GM21786 (cell line): ENCODE data around the gene SLAMF6.
A peak's percentile ranks its signal among the peaks of the same experiment; 100 is the strongest.

Experiments used
- ATAC-seq: cut with Tn5 transposase; IDR thresholded peaks from one replicate; pipeline ENCODE4 v1.9.1; 2021; ENCODE audit not compliant: unreplicated experiment

SLAMF6 gene

DNA sequence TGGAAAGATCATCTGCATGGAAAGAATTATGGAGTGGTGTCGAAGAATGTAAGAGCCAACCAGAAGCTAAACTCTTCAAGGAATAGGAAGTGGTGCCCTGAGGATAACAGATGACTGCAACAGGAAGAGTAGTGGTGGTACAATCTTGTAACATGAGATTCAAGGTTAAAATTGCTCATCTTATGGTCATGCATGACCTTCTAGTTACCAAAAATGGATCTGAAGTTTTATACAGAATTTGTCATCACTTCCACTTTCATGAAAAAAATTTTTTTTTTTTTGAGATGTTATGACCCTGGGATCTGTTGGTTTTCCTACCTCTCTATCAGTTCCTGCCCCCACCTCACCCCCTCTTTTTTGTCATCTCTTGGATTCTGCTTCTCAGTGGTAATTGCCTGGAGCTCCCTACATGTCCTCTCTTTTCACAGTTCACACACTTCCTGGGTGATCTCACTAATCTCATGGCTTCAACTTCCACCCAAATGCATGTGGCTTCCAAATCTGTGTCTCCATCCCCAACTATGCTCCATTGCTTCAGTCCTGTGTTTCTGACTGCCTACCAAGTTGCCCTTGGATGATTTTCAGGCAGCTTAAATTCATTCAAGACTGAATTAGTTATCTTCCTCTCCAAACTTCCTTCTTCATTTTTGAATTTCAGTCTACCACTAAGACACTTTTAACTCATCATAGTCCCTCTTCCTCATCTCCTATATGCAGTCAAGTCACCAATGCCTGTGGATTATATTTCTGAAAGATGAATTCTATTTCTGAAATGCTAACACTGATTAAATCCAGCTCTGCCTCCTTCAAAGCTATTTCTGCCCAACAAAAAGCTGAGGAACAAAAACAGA is 48.4 kb downstream of the SLAMF6 start:
- peak; percentile 50 for ATAC-seq

DNA sequence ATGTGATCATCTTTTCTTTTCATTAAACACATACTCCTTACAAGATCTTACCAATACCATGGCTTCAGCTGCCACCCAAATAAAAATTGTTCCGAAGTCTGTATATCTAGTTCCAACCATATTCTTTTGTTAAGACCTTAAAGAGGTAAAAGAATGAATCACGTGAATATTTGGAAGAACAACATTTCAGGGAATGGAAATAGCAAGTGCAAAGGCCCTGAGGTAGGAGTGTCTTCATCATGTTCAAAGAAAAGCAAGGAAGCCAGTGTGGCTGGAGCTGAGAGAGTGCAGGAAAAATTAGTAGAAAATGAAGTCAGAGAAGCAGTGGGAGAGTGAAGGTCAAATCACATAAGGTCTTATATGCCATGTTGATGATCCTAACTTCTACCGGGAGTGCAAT is 50.9 kb downstream of the SLAMF6 start:
- no peak for ATAC-seq

DNA sequence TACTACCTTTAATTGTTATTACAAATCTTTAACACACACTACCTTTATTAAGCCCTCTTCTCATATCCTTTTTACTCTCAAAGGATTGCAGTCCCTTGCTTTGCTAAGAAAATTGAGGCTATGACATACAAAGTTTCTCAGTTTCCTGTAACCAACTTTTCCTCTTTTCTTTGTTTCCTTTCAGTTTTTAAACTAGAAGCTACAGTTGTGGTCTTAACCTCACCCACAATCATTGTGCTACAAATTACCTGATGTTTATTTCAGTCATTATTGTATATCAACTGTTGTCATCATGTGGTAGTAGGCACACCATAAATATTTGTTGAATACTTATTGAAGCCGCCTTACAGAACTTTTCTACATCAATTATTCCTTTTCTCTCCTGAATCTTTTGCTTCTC is 51.8 kb downstream of the SLAMF6 start:
- ATAC-seq = no peak

DNA sequence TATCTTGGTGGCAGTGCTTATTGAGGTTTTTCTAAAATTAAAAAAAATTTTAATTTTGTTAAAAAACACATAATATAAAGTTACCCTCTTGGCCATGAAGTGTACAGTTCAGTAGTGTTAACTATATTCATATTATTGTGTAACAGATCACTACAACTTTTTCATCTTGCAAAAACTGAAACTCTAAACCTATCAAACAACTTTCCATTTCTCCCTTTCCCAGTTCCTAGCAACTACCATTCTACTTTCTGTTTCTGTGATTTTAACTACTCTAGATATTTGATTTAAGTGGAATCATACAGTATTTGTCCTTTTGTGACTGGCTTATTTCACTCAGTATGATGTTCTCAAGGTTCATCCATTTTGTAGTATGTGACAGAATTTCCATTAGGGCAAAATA is 55.5 kb downstream of the SLAMF6 start:
- ATAC-seq = no peak

DNA sequence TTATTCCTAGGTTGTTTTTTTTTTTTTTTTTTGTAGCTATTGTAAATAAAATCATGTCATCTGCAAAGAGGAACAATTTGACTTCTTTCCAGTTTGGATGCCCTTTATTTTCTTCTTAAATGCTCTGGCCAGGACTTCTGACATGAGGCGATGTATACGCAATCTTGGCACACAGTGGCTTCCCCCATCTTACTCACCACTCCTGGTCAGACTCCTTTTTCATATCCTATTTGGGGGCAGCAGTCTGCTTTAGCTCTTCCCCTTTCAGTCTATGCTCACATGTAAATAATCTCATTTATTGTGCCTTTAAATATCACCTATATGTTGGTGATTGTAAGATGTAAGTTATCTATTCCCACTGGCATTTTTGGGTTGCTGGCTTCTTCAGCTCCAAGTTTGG is 56.1 kb downstream of the SLAMF6 start:
- ATAC-seq = no peak

DNA sequence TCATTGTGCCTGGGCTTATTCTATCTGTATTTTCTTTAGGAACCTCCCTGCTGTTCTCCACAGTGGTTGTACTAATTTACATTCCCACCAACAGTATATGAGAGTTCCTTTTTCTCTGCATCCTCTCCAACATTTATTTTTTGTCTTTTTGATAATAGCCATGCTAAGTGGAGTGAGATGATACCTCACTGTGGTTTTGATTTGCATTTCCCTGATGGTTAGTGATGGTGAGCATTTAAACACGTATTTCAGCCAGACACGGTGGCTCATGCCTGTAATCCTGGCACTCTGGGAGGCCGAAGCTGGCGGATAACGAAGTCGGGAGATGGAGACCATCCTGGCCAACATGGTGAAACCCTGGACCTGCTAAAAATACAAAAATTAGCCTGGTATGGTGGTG is 57.9 kb downstream of the SLAMF6 start:
- ATAC-seq = no peak

DNA sequence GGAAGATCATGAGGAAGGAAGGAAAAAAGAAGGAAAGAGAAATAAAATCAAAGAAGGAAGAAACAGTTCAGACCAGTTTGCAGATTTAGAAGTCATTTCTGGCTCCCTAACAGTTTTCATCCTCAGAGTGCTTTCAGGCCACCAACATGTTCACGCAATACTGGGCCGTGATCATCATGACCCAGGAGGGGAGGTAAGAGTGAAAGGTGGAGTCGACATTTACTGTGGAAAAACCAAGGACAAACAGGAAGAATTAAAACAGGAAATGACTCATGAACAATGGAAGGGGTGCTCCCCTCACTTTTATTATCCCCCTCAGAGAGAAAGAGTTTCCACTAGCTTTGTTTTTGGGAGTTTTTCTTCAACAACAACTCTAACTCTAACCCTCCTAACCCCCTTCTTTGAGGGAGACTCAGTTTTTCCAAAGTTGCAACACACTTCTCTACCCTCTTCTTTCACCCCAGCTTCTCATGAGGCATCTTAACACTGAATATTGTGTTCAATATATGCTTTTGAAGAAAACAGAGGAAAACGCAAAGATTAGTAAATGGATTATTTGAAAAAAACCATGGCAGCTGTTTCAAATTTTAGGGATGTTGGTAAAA is 62.3 kb downstream of the SLAMF6 start:
- no peak for ATAC-seq

DNA sequence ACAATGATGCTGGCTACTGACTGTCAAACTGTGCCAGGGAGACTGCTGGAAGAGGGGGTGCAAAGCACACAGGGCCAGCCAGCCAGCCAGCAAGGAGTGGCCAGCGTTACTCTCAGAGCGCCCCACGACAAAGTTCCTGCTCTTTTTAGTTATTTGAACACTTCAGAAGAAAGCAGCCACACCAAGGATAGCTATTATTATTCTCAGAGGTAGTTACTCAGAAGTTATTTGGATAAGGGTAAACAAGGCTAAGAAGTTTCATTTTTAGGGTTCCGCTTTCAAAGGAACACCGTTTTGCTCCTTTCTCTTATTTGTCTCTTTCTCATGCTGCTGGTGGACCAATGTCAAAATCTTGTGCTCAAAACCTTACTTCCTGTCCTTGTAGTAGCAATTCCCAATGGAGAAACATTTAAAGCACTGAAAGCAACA is 62.8 kb downstream of the SLAMF6 start:
- ATAC-seq = peak; percentile 55

DNA sequence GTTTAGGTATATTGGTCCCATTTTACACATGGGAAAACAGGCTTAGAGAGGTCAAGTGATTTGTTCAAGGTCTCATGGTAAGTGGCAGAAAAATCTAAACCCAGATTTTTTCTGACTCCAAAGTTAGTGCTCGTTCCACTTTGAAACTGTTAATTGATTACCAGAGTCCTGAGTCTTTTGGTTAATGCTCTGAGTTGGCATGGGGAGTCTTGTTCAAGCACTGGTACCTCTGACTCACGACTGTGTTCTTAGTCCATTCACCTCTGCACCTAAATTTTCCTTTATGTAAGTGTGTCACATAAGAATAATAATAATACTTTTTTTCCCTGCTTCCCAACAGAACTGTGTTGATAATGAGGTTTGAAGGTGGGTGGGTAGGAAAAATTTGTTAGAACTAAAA is 63.4 kb downstream of the SLAMF6 start:
- ATAC-seq = no peak

DNA sequence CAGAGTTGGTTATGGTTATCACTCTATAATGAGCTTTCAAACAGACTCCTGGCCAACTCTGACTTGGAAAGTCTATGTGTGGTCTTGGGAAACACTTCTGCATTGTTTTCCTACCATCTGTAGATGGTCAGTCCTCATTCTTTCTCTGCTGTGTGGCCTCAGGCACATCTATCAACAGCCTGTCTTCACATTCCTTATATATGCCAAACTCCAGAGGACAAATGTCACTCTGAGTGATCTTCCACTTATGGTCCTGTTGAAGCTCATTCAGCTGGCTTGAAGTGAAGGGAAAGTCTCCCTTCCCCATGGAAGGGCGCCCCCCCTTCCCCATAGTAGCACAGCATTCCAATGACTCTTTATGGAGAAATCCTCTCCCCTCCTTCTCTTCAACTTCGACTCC is 64.0 kb downstream of the SLAMF6 start:
- ATAC-seq = no peak

DNA sequence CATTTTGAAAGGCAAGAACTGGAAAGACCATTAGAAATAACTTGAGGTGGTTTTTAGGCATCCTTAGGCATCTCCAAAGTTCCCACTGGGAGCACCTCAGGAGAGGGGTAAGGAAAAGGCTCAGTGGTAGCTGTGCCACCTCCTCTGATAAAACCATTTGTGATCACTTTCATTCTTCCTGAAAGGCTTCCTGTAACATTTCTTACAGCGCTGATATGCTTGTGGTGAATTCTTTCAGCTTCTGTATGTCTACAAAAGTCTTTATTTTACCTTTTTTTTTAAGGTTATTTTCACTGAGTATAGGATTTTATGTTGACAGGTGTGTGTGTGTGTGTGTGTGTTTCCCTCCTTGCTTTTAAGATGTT is 67.9 kb downstream of the SLAMF6 start:
- ATAC-seq = no peak

DNA sequence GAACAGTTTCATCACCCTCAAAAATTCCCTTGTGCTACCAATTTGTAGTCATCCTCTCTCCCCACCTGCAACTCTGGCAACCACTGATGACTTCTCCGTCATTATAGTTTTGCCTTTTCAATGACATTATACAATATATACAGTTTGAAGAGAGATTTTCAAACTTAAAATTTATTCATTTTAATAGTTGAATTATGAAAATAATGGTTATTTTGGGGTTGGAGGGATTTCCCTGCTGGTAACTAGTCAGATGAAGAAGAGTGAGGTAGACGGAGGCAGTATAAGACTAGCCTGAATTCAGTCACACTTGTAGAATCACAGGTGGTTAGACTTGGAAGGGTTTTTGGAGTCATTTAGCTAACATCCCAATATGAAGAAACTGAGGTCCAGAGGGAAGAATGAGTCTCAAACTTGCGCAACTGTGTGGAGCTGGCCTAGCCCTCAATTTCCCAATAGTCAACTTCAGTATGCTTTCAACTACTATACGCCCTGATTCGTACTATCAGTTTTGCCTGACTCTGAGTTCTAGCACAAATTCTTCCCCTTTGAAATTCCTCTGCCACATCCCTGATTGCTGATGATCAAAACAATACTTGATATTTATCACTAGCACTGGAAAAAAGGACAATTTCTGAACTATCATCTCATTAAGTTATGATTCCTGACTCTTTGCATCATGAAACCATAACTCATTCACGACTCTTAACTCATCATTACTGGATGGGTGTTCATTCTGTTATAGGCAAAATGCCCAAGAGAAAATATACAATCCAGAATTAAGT is 68.5 kb downstream of the SLAMF6 start:
- ATAC-seq = no peak

DNA sequence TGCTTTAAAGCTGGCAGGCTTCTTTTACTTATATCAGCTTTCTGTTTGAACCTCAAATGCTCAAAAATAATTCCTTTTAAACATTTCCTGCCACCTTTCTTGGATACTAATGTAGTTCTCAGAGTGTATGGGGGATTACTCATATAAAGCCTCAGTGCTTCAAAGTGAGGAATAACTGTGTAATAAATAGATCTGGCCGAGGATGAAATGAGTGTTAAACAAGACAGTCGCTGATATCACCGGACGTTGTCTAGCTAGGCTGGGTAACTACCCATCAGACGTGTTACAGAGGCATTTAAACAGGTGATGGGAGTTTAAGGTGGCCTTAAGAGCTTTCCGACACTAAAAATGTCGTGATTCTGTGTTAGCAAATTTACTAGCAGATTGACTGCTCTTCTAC is 69.6 kb downstream of the SLAMF6 start:
- ATAC-seq = peak; percentile 43

DNA sequence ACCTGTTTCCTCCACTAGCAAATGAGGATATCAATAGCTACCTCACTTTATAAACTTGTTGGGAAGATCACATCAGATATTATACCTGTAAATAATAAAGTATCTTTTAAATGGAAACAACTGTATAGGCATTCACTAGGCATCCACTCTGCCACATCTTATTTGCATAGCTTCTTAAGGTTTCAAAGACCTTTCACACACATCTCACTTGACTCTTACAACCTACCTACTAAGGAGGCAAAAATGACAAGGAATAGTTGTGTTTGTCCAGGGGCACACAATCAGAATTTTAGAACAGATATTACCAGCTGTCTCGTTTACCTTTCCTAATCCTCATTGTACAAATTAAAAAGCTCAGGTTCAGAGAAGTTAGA is 71.2 kb downstream of the SLAMF6 start:
- peak; percentile 39 for ATAC-seq

DNA sequence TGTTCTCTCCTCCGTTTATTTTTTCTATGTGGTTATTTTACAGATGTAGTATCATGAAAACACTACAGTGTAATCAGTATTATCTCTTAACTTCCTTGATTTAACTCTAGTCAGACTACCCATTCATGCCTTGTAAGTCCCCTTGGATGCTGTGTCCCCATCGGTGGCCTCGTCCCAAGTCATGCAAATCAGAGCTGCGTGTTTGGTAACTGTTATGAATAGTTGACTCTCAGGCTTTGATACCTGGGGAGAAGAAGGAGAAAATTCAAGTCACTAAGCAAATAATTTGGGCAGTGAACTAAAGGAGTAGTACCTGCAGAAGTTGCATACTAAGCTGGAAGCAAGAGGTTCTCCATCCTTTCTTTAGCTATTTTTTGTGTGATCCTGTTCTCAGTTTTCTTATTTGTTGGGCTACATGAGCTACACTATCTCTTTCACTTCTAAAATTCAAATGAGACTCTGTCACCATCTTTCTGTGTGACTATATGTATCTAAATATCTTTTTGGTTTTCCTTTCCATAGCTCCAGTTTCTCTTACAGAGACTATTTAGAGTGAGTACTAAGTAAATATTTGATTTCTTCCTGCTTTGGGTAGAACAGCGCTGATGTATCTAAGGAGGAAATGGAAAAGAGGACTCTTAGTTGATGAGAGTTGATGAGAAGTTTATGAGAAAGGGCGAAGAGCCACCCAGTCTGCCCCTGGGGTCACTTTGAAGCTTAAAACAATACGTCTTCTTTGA is 71.8 kb downstream of the SLAMF6 start:
- peak; percentile 53 for ATAC-seq

DNA sequence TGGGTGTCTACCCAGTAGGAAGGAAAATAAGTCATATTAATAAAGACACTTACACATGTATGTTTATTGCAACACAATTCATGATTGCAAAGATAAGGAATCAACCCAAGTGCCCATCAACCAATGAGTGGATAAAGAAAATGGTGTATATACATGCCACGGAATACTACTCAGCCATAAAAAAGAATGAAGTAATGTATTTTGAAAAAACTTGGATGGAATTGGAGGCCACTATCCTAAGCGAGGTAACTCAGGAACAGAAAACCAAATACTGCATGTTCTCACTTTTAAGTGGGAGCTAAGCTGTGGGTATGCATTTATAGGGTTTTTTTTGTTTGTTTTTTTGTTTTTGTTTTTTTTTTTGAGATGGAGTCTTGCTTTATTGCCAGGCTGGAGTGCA is 73.6 kb downstream of the SLAMF6 start:
- no peak for ATAC-seq

DNA sequence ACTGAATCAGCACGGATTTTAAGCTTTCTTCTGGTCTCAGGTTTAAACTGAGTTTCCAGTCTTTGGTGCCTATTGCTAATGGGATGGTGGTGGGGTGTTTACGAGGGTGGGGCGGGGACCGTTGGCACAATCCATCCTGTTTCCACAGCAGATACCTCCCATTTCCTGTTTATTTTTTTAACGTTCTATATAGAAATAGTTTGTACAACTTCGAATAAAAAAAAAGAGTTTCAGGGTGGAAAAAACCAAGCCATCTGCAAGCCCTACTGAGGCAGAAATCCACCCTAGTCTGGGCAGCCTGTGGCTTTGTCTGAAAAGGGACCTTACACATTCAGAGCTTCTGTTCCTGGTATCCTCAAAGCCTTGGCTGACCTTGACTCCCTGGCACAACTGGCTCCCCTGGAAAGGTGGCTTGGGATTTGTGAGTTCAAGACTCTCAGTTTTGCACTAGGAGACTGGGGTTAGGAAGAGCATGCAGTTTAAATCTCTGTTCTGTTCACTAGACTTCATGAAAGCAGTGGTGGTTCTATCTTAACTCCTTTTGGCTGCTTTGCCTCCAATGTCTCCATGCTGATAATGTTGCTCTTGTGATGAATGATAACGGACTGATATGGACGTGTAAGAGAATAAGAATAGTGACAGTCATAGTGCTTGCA is 76.0 kb downstream of the SLAMF6 start:
- no peak for ATAC-seq

DNA sequence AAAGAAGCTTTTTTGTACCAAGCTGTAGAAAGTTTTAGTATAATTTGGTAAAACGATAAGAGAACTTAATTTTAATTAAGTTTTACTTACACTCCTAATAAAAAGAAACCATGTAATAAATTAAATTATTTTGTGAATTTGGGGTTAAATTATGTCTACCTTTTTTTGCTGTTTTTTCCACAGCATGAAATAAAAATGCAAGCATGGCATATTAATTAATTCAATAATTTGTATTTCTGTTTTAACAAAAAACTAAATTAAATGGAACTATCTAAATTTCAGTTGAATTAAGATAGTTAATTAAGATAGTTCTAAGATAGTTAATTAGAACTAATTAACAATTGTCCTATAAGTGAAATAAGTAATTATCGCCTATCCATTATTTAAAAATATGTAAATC is 83.3 kb downstream of the SLAMF6 start:
- ATAC-seq = no peak

DNA sequence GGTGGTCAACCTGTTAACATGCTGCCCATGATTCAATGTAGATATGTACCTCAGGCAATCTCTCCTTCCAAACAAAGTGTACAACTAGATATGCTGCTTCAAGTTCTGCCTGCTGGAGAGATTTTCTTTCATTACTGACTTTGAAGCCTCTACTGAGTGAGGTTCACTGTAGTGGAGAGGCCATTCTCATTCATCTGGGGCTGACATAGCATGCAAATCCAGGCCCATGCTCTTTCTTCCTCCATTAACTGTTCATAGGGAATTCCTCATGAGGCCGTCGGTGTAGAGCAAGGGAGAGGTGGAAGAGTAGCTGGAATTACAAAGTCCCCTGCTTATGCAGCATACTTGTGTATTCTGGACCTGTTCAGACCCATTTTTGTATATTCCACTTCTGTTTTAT is 84.1 kb downstream of the SLAMF6 start:
- no peak for ATAC-seq

DNA sequence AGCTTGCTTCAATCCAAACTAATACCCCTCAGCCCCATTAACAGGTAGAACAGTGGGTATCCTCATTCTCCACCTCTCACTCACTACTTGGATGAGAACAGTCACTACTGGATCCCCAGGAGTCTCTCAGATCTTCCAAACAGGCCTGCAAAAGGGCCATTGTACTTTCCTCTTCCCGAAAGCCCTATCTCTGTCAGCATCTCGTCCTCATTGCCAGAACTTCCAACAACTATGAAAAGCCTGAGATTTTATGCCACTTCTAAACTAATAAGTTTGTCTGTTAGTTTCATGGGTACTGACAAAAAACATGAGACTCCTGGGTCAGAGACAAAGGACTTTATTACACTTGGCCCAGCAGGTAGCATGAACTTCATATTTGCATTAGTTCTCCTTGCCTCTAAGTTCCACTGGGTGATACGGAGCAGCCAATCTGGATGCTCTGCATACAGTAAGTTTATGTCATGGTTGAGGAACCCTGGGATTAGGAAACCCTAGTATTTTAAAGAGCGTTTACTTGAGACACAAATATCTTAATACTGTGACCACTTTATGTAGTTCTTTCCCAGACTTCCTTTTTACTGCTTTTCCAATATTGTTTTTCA is 84.6 kb downstream of the SLAMF6 start:
- ATAC-seq = no peak
